Cardiac muscle cell (in vitro differentiated cells and primary cell): ENCODE results near the gene VSTM4. TPM values are rescaled to one million over a fixed set of nuclear protein-coding genes. Genes with fewer than 3 reads are reported as not detected.
A peak's percentile ranks its signal among the peaks of the same experiment; 100 is the strongest.

Experiments
- DNase-seq, 2 donors: peaks; one replicate each; pipeline versions ENCODE4 v3.0.0 to v3.0.0-alpha.2; 2010 to 2017; ENCODE audit warnings: low read depth in 1 of 2, low spot score in 1 of 2
- H3K27ac ChIP-seq: fragments of 200-600 bp; sonication (generic); 2 replicates; pipeline ENCODE4 v1.5.1; 2016
- H3K27me3 ChIP-seq: fragments of 200-600 bp; sonication (generic); 2 replicates; pipeline ENCODE4 v1.6.0; 2016; ENCODE audit warnings: control low read depth
- H3K36me3 ChIP-seq: fragments of 200-600 bp; sonication (generic); 2 replicates; pipeline ENCODE4 v1.5.1; 2016; ENCODE audit warnings: control low read depth
- H3K4me1 ChIP-seq: fragments of 200-600 bp; sonication (generic); 2 replicates; pipeline ENCODE4 v1.8.1; 2017; ENCODE audit warnings: low read depth, mild to moderate bottlenecking, mixed run types
- H3K4me3 ChIP-seq: fragments of 200-600 bp; sonication (generic); 2 replicates; pipeline ENCODE4 v1.5.1; 2016; ENCODE audit warnings: mild to moderate bottlenecking
- H3K9me3 ChIP-seq: fragments of 200-600 bp; sonication (generic); 2 replicates; pipeline ENCODE4 v1.5.1; 2017; ENCODE audit warnings: low read depth, mild to moderate bottlenecking, control low read depth
- polyA plus RNA-seq: library from polyadenylated mRNA; unstranded; fragments of >200 nt; fragmentation: Nextera tagmentation; extraction: Ambion mirVana; gene quantifications from 2 replicates; pipeline ENCODE4 v1.2.1, GENCODE V29; 2016
- total RNA-seq: library from RNA; depleted of rRNA; stranded (reverse); fragments of >200 nt; gene quantifications from 2 replicates; pipeline ENCODE4 v1.2.3, GENCODE V29; 2016
- TF ChIP-seq, protein P1 (sequence below): IDR thresholded peaks from 2 replicates; pipeline ENCODE4 v1.5.1; 2012; ENCODE audit warnings: low read depth, mild to moderate bottlenecking, low read length

VSTM4 gene
- total and polyA plus RNA-seq, 2 experiments from 2014 or later = 3.6 to 6.0 TPM

DNA sequence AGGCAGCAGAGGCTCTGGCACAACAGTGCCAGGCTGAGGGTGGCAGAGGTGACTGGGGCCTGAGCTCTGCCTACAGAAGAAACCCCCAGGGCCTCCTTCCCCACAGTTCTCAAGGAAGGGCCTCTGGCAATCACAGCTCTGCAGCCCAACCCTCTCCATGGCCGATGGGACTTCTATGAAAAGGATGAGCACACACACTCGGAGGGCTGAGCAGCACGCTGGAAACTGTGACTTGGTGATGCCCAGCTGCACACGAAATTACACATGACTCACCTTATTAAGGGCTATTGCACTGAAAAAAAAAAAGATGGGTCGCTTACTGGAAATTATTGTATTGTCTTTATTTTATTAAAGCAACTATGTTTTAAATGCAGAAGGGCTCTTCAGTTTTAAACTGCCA, 132.7 kb downstream of the VSTM4 start:
- Histone ChIP-seq H3K9me3 (no peaks in the 10 kb centered on the region), H3K27me3 (peaks cover 3% of the 10 kb centered on the region), H3K4me3 (no peak overlapping the region), H3K36me3 (no peaks in the 10 kb centered on the region), H3K4me1 (no peaks in the 10 kb centered on the region), H3K27ac (no peak overlapping the region)
- no peak for DNase-seq
- TF ChIP-seq, protein P1, sequence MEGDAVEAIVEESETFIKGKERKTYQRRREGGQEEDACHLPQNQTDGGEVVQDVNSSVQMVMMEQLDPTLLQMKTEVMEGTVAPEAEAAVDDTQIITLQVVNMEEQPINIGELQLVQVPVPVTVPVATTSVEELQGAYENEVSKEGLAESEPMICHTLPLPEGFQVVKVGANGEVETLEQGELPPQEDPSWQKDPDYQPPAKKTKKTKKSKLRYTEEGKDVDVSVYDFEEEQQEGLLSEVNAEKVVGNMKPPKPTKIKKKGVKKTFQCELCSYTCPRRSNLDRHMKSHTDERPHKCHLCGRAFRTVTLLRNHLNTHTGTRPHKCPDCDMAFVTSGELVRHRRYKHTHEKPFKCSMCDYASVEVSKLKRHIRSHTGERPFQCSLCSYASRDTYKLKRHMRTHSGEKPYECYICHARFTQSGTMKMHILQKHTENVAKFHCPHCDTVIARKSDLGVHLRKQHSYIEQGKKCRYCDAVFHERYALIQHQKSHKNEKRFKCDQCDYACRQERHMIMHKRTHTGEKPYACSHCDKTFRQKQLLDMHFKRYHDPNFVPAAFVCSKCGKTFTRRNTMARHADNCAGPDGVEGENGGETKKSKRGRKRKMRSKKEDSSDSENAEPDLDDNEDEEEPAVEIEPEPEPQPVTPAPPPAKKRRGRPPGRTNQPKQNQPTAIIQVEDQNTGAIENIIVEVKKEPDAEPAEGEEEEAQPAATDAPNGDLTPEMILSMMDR = no peak

DNA sequence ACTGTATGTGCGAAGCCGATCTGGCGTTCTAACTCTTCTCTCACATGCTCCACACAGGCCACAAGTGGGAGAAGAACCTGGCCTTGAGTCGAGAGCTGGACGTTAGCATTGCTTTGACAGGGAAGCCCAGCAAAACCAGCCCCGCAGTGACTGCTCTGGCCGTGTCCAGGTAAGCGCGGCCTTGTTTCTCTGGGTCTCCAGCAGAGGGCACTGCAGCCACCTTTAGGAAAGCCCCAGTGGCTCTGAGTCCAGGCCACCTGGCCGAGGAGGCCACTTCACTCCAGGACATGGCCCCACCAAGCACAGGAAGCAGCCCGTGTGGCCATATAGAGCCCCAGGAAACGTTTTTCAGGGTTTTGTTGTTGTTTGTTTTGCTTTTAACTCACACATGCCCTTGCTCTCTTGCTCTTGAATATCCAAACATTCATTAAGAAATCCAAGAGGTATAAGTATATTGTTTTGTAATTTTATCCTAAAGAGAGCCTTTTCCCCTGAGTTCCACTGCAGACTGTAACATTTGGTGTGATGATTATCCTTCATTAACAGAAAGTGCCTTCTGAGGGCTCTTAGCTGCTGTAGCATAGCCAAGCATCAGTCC, 133.9 kb downstream of the VSTM4 start:
- Histone ChIP-seq H3K27ac (no peak overlapping the region), H3K9me3 (no peaks in the 10 kb centered on the region), H3K4me3 (no peak overlapping the region), H3K36me3 (no peaks in the 10 kb centered on the region), H3K4me1 (no peaks in the 10 kb centered on the region), H3K27me3 (peaks cover 3% of the 10 kb centered on the region)
- TF ChIP-seq, protein P1 = peak; percentile 86
- DNase-seq = peak; percentile 53 to 85

DNA sequence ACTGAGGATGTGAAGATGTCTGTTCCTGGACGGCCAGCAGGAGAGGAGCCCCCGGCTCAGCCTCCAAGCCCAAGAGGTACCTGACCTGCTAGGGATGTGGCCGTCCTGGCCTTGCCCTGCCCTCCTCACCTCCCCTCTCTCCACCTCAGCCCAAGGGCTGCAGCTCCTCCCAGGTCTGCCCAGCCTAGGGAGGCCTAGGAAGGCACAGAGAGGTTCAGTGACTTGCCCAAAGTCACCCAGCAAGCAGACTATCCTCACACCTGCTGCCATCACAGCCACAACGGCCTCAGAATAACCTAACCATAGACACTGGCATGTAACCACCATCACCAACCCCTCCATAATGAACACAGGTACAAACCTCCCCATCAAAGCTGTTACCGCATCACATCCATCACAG, 137.0 kb downstream of the VSTM4 start:
- Histone ChIP-seq H3K36me3 (no peaks in the 10 kb centered on the region), H3K27ac (no peak overlapping the region), H3K4me3 (no peak overlapping the region), H3K9me3 (no peaks in the 10 kb centered on the region), H3K4me1 (no peaks in the 10 kb centered on the region), H3K27me3 (peaks cover 3% of the 10 kb centered on the region)
- DNase-seq = no peak
- TF ChIP-seq, protein P1 = no peak

DNA sequence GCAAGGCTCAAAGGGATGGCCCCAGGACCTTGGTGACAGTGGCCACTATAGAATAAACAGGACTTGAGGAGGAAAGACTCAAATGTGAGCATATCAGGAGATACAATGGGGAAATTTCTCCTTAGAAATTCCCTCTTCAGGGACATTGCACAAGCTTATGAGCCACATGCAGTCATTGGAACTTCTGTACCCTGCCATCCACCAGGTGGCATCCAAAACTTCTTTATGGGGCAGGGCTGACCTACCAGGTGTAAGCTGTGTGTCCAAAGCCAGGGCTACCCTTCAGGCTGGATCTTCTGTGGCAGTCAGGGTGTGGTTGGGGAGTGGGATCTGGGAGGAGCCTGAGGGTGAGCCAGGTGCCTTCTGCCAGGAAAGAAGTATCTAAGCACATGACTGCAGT, 139.1 kb downstream of the VSTM4 start:
- Histone ChIP-seq H3K4me1 (no peaks in the 10 kb centered on the region), H3K9me3 (no peaks in the 10 kb centered on the region), H3K27ac (no peak overlapping the region), H3K36me3 (no peaks in the 10 kb centered on the region), H3K4me3 (no peak overlapping the region), H3K27me3 (peaks cover 3% of the 10 kb centered on the region)
- TF ChIP-seq, protein P1 = no peak
- DNase-seq = peak; percentile 7 to 33

DNA sequence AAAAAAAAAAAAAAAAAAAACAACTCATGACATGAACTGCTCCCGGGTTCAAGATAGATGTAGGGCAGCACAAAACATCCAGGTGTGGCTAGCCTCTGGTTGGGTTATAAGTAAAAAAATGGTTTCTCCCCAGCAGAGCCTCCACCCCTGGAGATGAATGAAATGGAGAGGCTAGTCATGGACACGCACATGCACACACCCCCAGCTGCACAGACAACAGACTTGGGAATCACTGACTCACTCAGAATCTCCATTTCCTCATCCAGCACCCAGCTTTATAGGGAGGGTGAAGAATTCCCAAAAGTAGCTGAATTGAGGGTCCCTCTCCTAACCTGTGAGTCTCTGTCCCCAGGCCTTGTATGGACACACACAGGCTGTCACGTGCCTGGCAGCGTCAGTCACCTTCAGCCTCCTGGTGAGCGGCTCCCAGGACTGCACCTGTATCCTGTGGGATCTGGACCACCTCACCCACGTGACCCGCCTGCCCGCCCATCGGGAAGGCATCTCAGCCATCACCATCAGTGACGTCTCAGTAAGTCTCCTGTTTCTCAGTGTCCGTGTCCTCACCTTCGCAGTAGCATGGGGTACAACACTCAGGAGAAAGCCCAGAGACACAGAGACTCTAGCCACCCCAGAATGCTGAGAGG, 140.7 kb downstream of the VSTM4 start:
- Histone ChIP-seq H3K36me3 (no peaks in the 10 kb centered on the region), H3K4me1 (no peaks in the 10 kb centered on the region), H3K27me3 (no peaks in the 10 kb centered on the region), H3K4me3 (no peak overlapping the region), H3K27ac (no peak overlapping the region), H3K9me3 (no peaks in the 10 kb centered on the region)
- TF ChIP-seq, protein P1 = no peak
- no peak for DNase-seq
